ENCODE measurements around the gene TRIM69. TPM values are rescaled to one million over a fixed set of nuclear protein-coding genes. Genes with fewer than 3 reads are reported as not detected.
A peak's percentile ranks its signal among the peaks of the same experiment; 100 is the strongest.
"Not testable (repeated sequence)": the region's sequence is repeated elsewhere in the genome, so short reads cannot be mapped to it uniquely, and the experiment has no call there.

Gene TRIM69
- total RNA-seq, 2 donors from 2014 or later, result 5.7 to 13.1 TPM

- Mint-ChIP-seq H3K9me3 (no peaks in the 10 kb centered on the region), H3K36me3 (ENCODE audit: low read depth) (no peaks in the 10 kb centered on the region), H3K27ac (peak overlapping the region; percentile 87), H3K27me3 (ENCODE audit: insufficient read depth) (no peaks in the 10 kb centered on the region), H3K4me3 (peak overlapping the region; percentile 85), H3K4me1 (peaks cover 10% of the 10 kb centered on the region)
- Histone ChIP-seq H3K27me3 (ENCODE audit: control insufficient read depth, insufficient read depth, low read length, poor library complexity, severe bottlenecking) (no peaks in the 10 kb centered on the region), H3K4me1 (ENCODE audit: control insufficient read depth, insufficient read depth, low read length) (no peaks in the 10 kb centered on the region), H3K27ac (ENCODE audit: low read depth, low read length) (no peak overlapping the region), H3K9me3 (ENCODE audit: control insufficient read depth, low read length) (no peaks in the 10 kb centered on the region), H3K4me3 (ENCODE audit: low read length) (no peak overlapping the region), H3K9ac (ENCODE audit: extremely low read depth, low read length, poor library complexity, severe bottlenecking) (peak overlapping the region; percentile 16), H3K36me3 (ENCODE audit: control insufficient read depth, insufficient read depth, low read length) (no peaks in the 10 kb centered on the region)
- DNase-seq, result no peak
- TF ChIP-seq CTCF (conservative IDR thresholded peaks at IDR 0.05), result no peak
- 94 to 100% methylated on average over 3 to 5 of the region's 6 CpGs for WGBS, 2 experiments (ENCODE audit: insufficient coverage in 1 of 2, insufficient read length in 1 of 2)
Measured at GRCh38 chr15:44727485-44728231, 8.7 kb upstream of the TRIM69 start.

- not testable (repeated sequence) for H3K36me3 Mint-ChIP-seq (ENCODE audit: low read depth); H3K27me3 ChIP-seq (ENCODE audit: control insufficient read depth, insufficient read depth, low read length, poor library complexity, severe bottlenecking); H3K27me3 Mint-ChIP-seq (ENCODE audit: insufficient read depth); H3K9me3 Mint-ChIP-seq; DNase-seq; H3K36me3 ChIP-seq (ENCODE audit: control insufficient read depth, insufficient read depth, low read length); H3K4me1 ChIP-seq (ENCODE audit: control insufficient read depth, insufficient read depth, low read length); H3K9me3 ChIP-seq (ENCODE audit: control insufficient read depth, low read length)
- H3K4me3 Mint-ChIP-seq, result peak overlapping the region; percentile 85
- Histone ChIP-seq H3K4me3 (ENCODE audit: low read length) (peak overlapping the region; percentile 88), H3K9ac (ENCODE audit: extremely low read depth, low read length, poor library complexity, severe bottlenecking) (peak overlapping the region; percentile 16), H3K27ac (ENCODE audit: low read depth, low read length) (peak overlapping the region; percentile 90)
- peak overlapping the region; percentile 98 for H3K27ac Mint-ChIP-seq
- peaks cover 10% of the 10 kb centered on the region for H3K4me1 Mint-ChIP-seq
- 89 to 96% methylated on average over 2 to 5 of the region's 5 CpGs for WGBS, 2 experiments (ENCODE audit: insufficient coverage in 1 of 2, insufficient read length in 1 of 2)
Measured at GRCh38 chr15:44728232-44728575, 8.1 kb upstream of the TRIM69 start.

- H3K4me3 Mint-ChIP-seq, result peak overlapping the region; percentile 85
- no peaks in the 10 kb centered on the region for H3K36me3 Mint-ChIP-seq (ENCODE audit: low read depth)
- H3K9me3 Mint-ChIP-seq, result no peaks in the 10 kb centered on the region
- H3K36me3 ChIP-seq (ENCODE audit: control insufficient read depth, insufficient read depth, low read length), result no peaks in the 10 kb centered on the region
- H3K4me3 ChIP-seq (ENCODE audit: low read length), result peak overlapping the region; percentile 88
- H3K9me3 ChIP-seq (ENCODE audit: control insufficient read depth, low read length), result no peaks in the 10 kb centered on the region
- H3K4me1 Mint-ChIP-seq, result peaks cover 10% of the 10 kb centered on the region
- DNase-seq, result peak; percentile 97
- peak overlapping the region; percentile 26 for H3K9ac ChIP-seq (ENCODE audit: extremely low read depth, low read length, poor library complexity, severe bottlenecking)
- TF ChIP-seq CTCF (conservative IDR thresholded peaks at IDR 0.05), result no peak
- WGBS, 2 experiments (ENCODE audit: insufficient coverage in 1 of 2, insufficient read length in 1 of 2), result 0 to 2% methylated on average over 9 to 36 of the region's 36 CpGs
- H3K4me1 ChIP-seq (ENCODE audit: control insufficient read depth, insufficient read depth, low read length), result no peaks in the 10 kb centered on the region
- peak overlapping the region; percentile 90 for H3K27ac ChIP-seq (ENCODE audit: low read depth, low read length)
- no peaks in the 10 kb centered on the region for H3K27me3 ChIP-seq (ENCODE audit: control insufficient read depth, insufficient read depth, low read length, poor library complexity, severe bottlenecking)
- H3K27ac Mint-ChIP-seq, result peak overlapping the region; percentile 98
- no peaks in the 10 kb centered on the region for H3K27me3 Mint-ChIP-seq (ENCODE audit: insufficient read depth)
Measured at GRCh38 chr15:44728576-44729407, 7.5 kb upstream of the TRIM69 start.
